ENCODE data around the gene HLA-DMA. TPM values are rescaled to one million over a fixed set of nuclear protein-coding genes. Genes with fewer than 3 reads are reported as not detected.

The HLA-DMA gene
- total and polyA plus RNA-seq, 2 of the 13 experiments (the other 11 are each of a cell fraction or from before 2014, with no cell fraction given): 0.70 to 0.71 TPM

DNA sequence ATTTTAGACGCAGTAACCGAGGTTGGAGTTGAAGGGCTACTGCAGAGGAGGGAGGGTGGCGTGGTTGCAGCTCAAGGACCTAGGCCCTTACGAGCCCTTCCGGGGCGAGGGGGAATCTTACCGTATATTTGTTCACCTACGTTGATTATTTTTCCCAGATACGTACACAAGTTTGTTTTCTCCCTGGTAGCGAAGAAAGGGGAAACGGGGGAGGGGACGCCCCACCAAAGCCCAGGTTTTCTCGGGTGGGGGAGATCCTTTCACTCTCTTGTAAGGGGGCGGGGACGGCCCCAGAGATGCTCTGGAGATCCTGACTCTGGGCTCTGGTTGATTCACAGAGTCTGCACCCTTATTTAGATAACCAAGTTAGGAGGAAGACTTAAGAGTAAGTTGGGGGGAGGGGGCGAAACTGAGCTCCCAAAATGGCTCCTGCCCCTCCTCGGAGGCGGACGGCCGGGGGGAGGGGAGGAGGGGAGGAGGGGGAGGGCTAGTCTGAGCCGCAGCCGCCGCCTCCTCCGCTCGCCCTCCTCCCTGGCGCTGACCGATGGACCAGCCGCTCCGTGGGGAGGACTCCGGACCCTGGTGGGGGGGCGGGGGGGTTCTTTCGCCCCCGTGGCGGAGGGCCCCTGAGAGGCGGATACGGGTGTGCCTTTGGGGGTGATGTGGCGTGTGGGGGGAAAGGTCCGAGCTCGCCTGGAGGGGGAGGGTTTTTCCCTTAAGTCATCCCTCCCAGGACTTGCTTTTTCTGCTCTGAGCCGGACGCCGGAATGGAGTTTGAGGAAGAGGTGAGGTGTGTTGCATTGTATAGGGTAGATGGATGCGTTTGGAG is 17.7 kb upstream of the HLA-DMA start (continued):
- TF ChIP-seq, protein P1, sequence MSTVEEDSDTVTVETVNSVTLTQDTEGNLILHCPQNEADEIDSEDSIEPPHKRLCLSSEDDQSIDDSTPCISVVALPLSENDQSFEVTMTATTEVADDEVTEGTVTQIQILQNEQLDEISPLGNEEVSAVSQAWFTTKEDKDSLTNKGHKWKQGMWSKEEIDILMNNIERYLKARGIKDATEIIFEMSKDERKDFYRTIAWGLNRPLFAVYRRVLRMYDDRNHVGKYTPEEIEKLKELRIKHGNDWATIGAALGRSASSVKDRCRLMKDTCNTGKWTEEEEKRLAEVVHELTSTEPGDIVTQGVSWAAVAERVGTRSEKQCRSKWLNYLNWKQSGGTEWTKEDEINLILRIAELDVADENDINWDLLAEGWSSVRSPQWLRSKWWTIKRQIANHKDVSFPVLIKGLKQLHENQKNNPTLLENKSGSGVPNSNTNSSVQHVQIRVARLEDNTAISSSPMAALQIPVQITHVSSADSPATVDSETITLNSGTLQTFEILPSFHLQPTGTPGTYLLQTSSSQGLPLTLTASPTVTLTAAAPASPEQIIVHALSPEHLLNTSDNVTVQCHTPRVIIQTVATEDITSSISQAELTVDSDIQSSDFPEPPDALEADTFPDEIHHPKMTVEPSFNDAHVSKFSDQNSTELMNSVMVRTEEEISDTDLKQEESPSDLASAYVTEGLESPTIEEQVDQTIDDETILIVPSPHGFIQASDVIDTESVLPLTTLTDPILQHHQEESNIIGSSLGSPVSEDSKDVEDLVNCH (CRISPR knock-in tag; IDR thresholded peaks at IDR 0.05): no peak
- TF ChIP-seq KDM1A (CRISPR knock-in tag; IDR thresholded peaks at IDR 0.05) (no peak), FOSL1 (CRISPR knock-in tag; IDR thresholded peaks at IDR 0.05; ENCODE audit: borderline replicate concordance) (no peak), SUZ12 (IDR thresholded peaks at IDR 0.05; ENCODE audit: low read depth, low read length) (no peak), ZNF878 (CRISPR knock-in tag; IDR thresholded peaks at IDR 0.05) (peak; percentile 58; the same call in 1 of the 2 replicates), ETV5 (CRISPR knock-in tag; IDR thresholded peaks at IDR 0.05; ENCODE audit: borderline replicate concordance) (peak; percentile 4; the same call in 1 of the 2 replicates), KAT2B (IDR thresholded peaks at IDR 0.05; ENCODE audit: borderline replicate concordance, low read depth, low read length) (no peak), ZNF296 (CRISPR knock-in tag; conservative IDR thresholded peaks at IDR 0.05) (no peak), ZBTB7B (CRISPR knock-in tag; IDR thresholded peaks at IDR 0.05) (no peak), ZNF232 (CRISPR knock-in tag; IDR thresholded peaks at IDR 0.05; ENCODE audit: borderline replicate concordance) (no peak), ZNF788 (CRISPR knock-in tag; IDR thresholded peaks at IDR 0.05; ENCODE audit: borderline replicate concordance) (no peak)
- TF ChIP-seq, protein P2, sequence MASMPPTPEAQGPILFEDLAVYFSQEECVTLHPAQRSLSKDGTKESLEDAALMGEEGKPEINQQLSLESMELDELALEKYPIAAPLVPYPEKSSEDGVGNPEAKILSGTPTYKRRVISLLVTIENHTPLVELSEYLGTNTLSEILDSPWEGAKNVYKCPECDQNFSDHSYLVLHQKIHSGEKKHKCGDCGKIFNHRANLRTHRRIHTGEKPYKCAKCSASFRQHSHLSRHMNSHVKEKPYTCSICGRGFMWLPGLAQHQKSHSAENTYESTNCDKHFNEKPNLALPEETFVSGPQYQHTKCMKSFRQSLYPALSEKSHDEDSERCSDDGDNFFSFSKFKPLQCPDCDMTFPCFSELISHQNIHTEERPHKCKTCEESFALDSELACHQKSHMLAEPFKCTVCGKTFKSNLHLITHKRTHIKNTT (CRISPR knock-in tag; IDR thresholded peaks at IDR 0.05): no peak
- TF ChIP-seq, protein P3, sequence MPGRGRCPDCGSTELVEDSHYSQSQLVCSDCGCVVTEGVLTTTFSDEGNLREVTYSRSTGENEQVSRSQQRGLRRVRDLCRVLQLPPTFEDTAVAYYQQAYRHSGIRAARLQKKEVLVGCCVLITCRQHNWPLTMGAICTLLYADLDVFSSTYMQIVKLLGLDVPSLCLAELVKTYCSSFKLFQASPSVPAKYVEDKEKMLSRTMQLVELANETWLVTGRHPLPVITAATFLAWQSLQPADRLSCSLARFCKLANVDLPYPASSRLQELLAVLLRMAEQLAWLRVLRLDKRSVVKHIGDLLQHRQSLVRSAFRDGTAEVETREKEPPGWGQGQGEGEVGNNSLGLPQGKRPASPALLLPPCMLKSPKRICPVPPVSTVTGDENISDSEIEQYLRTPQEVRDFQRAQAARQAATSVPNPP (CRISPR knock-in tag; IDR thresholded peaks at IDR 0.05): no peak
- TF ChIP-seq, protein P4, sequence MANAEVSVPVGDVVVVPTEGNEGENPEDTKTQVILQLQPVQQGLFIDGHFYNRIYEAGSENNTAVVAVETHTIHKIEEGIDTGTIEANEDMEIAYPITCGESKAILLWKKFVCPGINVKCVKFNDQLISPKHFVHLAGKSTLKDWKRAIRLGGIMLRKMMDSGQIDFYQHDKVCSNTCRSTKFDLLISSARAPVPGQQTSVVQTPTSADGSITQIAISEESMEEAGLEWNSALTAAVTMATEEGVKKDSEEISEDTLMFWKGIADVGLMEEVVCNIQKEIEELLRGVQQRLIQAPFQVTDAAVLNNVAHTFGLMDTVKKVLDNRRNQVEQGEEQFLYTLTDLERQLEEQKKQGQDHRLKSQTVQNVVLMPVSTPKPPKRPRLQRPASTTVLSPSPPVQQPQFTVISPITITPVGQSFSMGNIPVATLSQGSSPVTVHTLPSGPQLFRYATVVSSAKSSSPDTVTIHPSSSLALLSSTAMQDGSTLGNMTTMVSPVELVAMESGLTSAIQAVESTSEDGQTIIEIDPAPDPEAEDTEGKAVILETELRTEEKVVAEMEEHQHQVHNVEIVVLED (CRISPR knock-in tag; IDR thresholded peaks at IDR 0.05; ENCODE audit: borderline replicate concordance): peak; percentile 11
- TF ChIP-seq, protein P5, sequence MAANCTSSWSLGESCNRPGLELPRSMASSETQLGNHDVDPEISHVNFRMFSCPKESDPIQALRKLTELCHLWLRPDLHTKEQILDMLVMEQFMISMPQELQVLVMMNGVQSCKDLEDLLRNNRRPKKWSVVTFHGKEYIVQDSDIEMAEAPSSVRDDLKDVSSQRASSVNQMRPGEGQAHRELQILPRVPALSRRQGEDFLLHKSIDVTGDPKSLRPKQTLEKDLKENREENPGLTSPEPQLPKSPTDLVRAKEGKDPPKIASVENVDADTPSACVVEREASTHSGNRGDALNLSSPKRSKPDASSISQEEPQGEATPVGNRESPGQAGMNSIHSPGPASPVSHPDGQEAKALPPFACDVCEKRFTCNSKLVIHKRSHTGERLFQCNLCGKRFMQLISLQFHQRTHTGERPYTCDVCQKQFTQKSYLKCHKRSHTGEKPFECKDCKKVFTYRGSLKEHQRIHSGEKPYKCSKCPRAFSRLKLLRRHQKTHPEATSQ (CRISPR knock-in tag; IDR thresholded peaks at IDR 0.05; ENCODE audit: borderline replicate concordance): no peak
- TF ChIP-seq, protein P6, sequence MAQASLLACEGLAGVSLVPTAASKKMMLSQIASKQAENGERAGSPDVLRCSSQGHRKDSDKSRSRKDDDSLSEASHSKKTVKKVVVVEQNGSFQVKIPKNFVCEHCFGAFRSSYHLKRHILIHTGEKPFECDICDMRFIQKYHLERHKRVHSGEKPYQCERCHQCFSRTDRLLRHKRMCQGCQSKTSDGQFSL (CRISPR knock-in tag; IDR thresholded peaks at IDR 0.05): peak; percentile 95
- TF ChIP-seq, protein P7, sequence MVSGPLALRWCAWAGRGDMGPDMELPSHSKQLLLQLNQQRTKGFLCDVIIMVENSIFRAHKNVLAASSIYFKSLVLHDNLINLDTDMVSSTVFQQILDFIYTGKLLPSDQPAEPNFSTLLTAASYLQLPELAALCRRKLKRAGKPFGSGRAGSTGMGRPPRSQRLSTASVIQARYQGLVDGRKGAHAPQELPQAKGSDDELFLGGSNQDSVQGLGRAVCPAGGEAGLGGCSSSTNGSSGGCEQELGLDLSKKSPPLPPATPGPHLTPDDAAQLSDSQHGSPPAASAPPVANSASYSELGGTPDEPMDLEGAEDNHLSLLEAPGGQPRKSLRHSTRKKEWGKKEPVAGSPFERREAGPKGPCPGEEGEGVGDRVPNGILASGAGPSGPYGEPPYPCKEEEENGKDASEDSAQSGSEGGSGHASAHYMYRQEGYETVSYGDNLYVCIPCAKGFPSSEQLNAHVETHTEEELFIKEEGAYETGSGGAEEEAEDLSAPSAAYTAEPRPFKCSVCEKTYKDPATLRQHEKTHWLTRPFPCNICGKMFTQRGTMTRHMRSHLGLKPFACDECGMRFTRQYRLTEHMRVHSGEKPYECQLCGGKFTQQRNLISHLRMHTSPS (CRISPR knock-in tag; IDR thresholded peaks at IDR 0.05; ENCODE audit: low read depth): no peak
